GM23248 (cell line): ENCODE measurements around the gene GCLC. TPM values are rescaled to one million over a fixed set of nuclear protein-coding genes. Genes with fewer than 3 reads are reported as not detected.
A peak's percentile ranks its signal among the peaks of the same experiment; 100 is the strongest.

Experiments
- DNase-seq: peaks from one replicate; pipeline ENCODE4 v3.0.0-alpha.2; 2015
- H2AFZ ChIP-seq: fragments of 200-600 bp; sonication (generic); 2 replicates; pipeline ENCODE4 v1.6.1; 2016; ENCODE audit warnings: antibody characterized with exemption
- H3F3A ChIP-seq: fragments of 200-600 bp; sonication (generic); 2 replicates; pipeline ENCODE4 v1.6.1; 2016; ENCODE audit warnings: mild to moderate bottlenecking, antibody characterized with exemption, mixed run types; ENCODE audit not compliant: insufficient read depth
- H3K27ac ChIP-seq: fragments of 200-600 bp; sonication (generic); 2 replicates; pipeline ENCODE4 v1.5.1; 2016; ENCODE audit warnings: mild to moderate bottlenecking
- H3K27me3 ChIP-seq: fragments of 200-600 bp; sonication (generic); replicated peaks from 2 replicates; pipeline ENCODE4 v1.6.1; 2016; ENCODE audit warnings: mild to moderate bottlenecking; ENCODE audit not compliant: insufficient read depth
- H3K36me3 ChIP-seq: fragments of 200-600 bp; sonication (generic); 2 replicates; pipeline ENCODE4 v1.6.1; 2016; ENCODE audit warnings: low read depth, mild to moderate bottlenecking
- H3K4me1 ChIP-seq: fragments of 200-600 bp; sonication (generic); 2 replicates; pipeline ENCODE4 v1.6.1; 2016; ENCODE audit warnings: mild to moderate bottlenecking; ENCODE audit not compliant: insufficient read depth
- H3K4me2 ChIP-seq: fragments of 200-600 bp; sonication (generic); one replicate; pipeline ENCODE4 v1.6.1; 2016; ENCODE audit warnings: mild to moderate bottlenecking; ENCODE audit not compliant: unreplicated experiment
- H3K4me3 ChIP-seq: fragments of 200-600 bp; sonication (generic); 2 replicates; pipeline ENCODE4 v1.5.1; 2016; ENCODE audit warnings: mild to moderate bottlenecking
- H3K79me2 ChIP-seq: fragments of 200-600 bp; sonication (generic); 2 replicates; pipeline ENCODE4 v1.6.1; 2016; ENCODE audit warnings: mild to moderate bottlenecking; ENCODE audit not compliant: insufficient read depth
- H3K9ac ChIP-seq: fragments of 200-600 bp; sonication (generic); 2 replicates; pipeline ENCODE4 v1.6.1; 2016; ENCODE audit warnings: mild to moderate bottlenecking
- H3K9me2 ChIP-seq: fragments of 200-600 bp; sonication (generic); 2 replicates; pipeline ENCODE4 v1.6.1; 2016; ENCODE audit warnings: mixed run types, mild to moderate bottlenecking, moderate library complexity; ENCODE audit not compliant: insufficient read depth
- H3K9me3 ChIP-seq: fragments of 200-600 bp; sonication (generic); one replicate; pipeline ENCODE4 v1.6.1; 2017; ENCODE audit warnings: low read depth
- H4K20me1 ChIP-seq: fragments of 200-600 bp; sonication (generic); 2 replicates; pipeline ENCODE4 v1.6.0; 2016; ENCODE audit not compliant: insufficient read depth
- EZH2 ChIP-seq: fragments of 200-600 bp; sonication (generic); IDR thresholded peaks from 2 replicates; pipeline ENCODE4 v1.6.1; 2018; ENCODE audit warnings: antibody characterized with exemption, mild to moderate bottlenecking; ENCODE audit not compliant: insufficient read depth, poor library complexity, severe bottlenecking
- EZH2phosphoT487 ChIP-seq: fragments of 200-600 bp; sonication (generic); IDR thresholded peaks from 2 replicates; pipeline ENCODE4 v1.6.1; 2018; ENCODE audit warnings: antibody characterized with exemption, moderate library complexity, mild to moderate bottlenecking, low read depth; ENCODE audit not compliant: insufficient read depth
- WGBS, 2 experiments: methylation state at CpG; one replicate each; pipeline ENCODE4 v1.1.6; 2015 to 2017; ENCODE audit warnings: low lambda C conversion rate in 2 of 2, low coverage in 1 of 2; ENCODE audit errors: missing lambda C conversion rate in 2 of 2; 5-methylcytosine and 5-hydroxymethylcytosine counted together
- in situ Hi-C: fragments of 300-500 bp; cut with MboI; formaldehyde crosslinking; loops from 2 replicates; pipeline ENCODE4 v1.15.0; 2020
- polyA plus RNA-seq: library from polyadenylated mRNA; unstranded; fragments of >200 nt; fragmentation: Nextera tagmentation; extraction: Ambion mirVana; gene quantifications from 2 replicates; pipeline ENCODE4 v1.2.1, GENCODE V29; 2016
- total RNA-seq: library from RNA; depleted of rRNA; stranded (reverse); fragments of >200 nt; shearing (Covaris generic); gene quantifications from 2 replicates; pipeline ENCODE4 v1.2.3, GENCODE V29; 2014; rRNA removed

The GCLC gene
- total RNA-seq (6.4 and 8.6 TPM in 2 replicates), polyA plus RNA-seq (3.3 TPM in 2 replicates)

- Histone ChIP-seq H3K36me3 (no peaks in the 10 kb centered on the region), H4K20me1 (no peaks in the 10 kb centered on the region), H3K27ac (peak within 1 kb of the TSS; percentile 70), H3K4me3 (peak within 1 kb of the TSS; percentile 83), H3K79me2 (peaks cover 17% of the 10 kb centered on the region; the same call in 1 of the 2 replicates), H3K9me3 (no peaks in the 10 kb centered on the region), H3K4me2 (peak within 1 kb of the TSS; percentile 92), H2AFZ (peak within 1 kb of the TSS; percentile 86), H3K4me1 (peaks cover 22% of the 10 kb centered on the region), H3K27me3 (no peaks in the 10 kb centered on the region), H3K9me2 (no peaks in the 10 kb centered on the region), H3K9ac (peak within 1 kb of the TSS; percentile 74), H3F3A (peaks cover 35% of the 10 kb centered on the region)
- DNase-seq: peak; percentile 97
- WGBS, 2 experiments: 2% methylated on average over 66 to 69 of the region's 105 CpGs
- TF ChIP-seq EZH2phosphoT487 (no peak), EZH2 (no peak)
- in situ Hi-C loops: no loop called here
Measured at GRCh38 chr6:53544470-53545308, at the start of gene GCLC. TSS of gene GCLC (minus strand) at chr6:53545101. CDS start at chr6:53544645, 456 bp downstream.

GRCh38 chr6:53594596-53594995, 49.7 kb upstream of the GCLC start:
- TF ChIP-seq EZH2: no peak
- TF ChIP-seq EZH2phosphoT487: no peak
- 75 to 77% methylated on average over 2 of the region's 2 CpGs for WGBS, 2 experiments
- in situ Hi-C loops: no loop called here

GRCh38 chr6:53593001-53593488, 48.1 kb upstream of the GCLC start:
- Histone ChIP-seq H3K9me3 (no peaks in the 10 kb centered on the region), H2AFZ (no peak overlapping the region), H3F3A (peaks cover 21% of the 10 kb centered on the region), H3K9ac (0 out of 2 replicates have a peak overlapping the region, but pooled peaks have one; percentile 22), H3K4me3 (peak overlapping the region; percentile 33; the same call in 1 of the 2 replicates), H3K79me2 (no peaks in the 10 kb centered on the region), H3K27me3 (no peaks in the 10 kb centered on the region), H3K36me3 (no peaks in the 10 kb centered on the region), H3K4me2 (peak overlapping the region; percentile 51), H3K27ac (peak overlapping the region; percentile 73), H4K20me1 (no peaks in the 10 kb centered on the region), H3K4me1 (peaks cover 21% of the 10 kb centered on the region), H3K9me2 (no peaks in the 10 kb centered on the region)
- peak; percentile 88 for DNase-seq
- TF ChIP-seq EZH2 (no peak), EZH2phosphoT487 (0 out of 2 replicates have a peak, but pooled peaks have one; percentile 73)
- in situ Hi-C loops: no loop called here
- 0% methylated on average over 2 of the region's 2 CpGs for WGBS, 2 experiments

More at GRCh38 chr6:53594596-53594995, 49.7 kb upstream of the GCLC start:
- no peak overlapping the region for H3K4me3 ChIP-seq
- no peak overlapping the region for H3K9ac ChIP-seq
- no peaks in the 10 kb centered on the region for H3K36me3 ChIP-seq
- DNase-seq: no peak
- H3K9me2 ChIP-seq: no peaks in the 10 kb centered on the region
- no peaks in the 10 kb centered on the region for H3K9me3 ChIP-seq
- no peak overlapping the region for H3K4me2 ChIP-seq
- peaks cover 21% of the 10 kb centered on the region for H3F3A ChIP-seq
- no peaks in the 10 kb centered on the region for H3K79me2 ChIP-seq
- H3K27ac ChIP-seq: no peak overlapping the region
- H4K20me1 ChIP-seq: no peaks in the 10 kb centered on the region
- H3K27me3 ChIP-seq: no peaks in the 10 kb centered on the region
- H2AFZ ChIP-seq: no peak overlapping the region
- peaks cover 21% of the 10 kb centered on the region for H3K4me1 ChIP-seq

GRCh38 chr6:53591873-53592272, 47.0 kb upstream of the GCLC start:
- DNase-seq: peak; percentile 56
- H3K27me3 ChIP-seq: no peaks in the 10 kb centered on the region
- peaks cover 21% of the 10 kb centered on the region for H3K4me1 ChIP-seq
- H3K9ac ChIP-seq: no peak overlapping the region
- H2AFZ ChIP-seq: no peak overlapping the region
- H3K9me3 ChIP-seq: no peaks in the 10 kb centered on the region
- in situ Hi-C loops: no loop called here
- H3F3A ChIP-seq: peaks cover 21% of the 10 kb centered on the region
- no peak overlapping the region for H3K4me2 ChIP-seq
- H3K9me2 ChIP-seq: no peaks in the 10 kb centered on the region
- H4K20me1 ChIP-seq: no peaks in the 10 kb centered on the region
- no peak overlapping the region for H3K27ac ChIP-seq
- TF ChIP-seq EZH2phosphoT487 (no peak), EZH2 (no peak)
- H3K4me3 ChIP-seq: no peak overlapping the region
- H3K36me3 ChIP-seq: no peaks in the 10 kb centered on the region
- H3K79me2 ChIP-seq: no peaks in the 10 kb centered on the region
